ENCODE measurements around the gene COL25A1. TPM values are rescaled to one million over a fixed set of nuclear protein-coding genes. Genes with fewer than 3 reads are reported as not detected.

COL25A1 gene
- total and polyA plus RNA-seq, 2 experiments from 2014 or later = 0.28 to 1.9 TPM

GRCh38 chr4:109248322-109248900 is 54.0 kb downstream of the COL25A1 start:
- no peak overlapping the region for H3K27ac ChIP-seq
- H2AFZ ChIP-seq = no peak overlapping the region
- no peaks in the 10 kb centered on the region for H3K36me3 ChIP-seq (replicated peaks; ENCODE audit: insufficient read depth, low read depth)
- no peaks in the 10 kb centered on the region for H4K20me1 ChIP-seq (ENCODE audit: insufficient read depth, poor library complexity, severe bottlenecking)
- no peak overlapping the region for H3K4me2 ChIP-seq
- no peaks in the 10 kb centered on the region for H3K4me1 ChIP-seq (ENCODE audit: insufficient read depth)
- H3K4me3 ChIP-seq = no peak overlapping the region
- TF ChIP-seq CTCF (IDR thresholded peaks at IDR 0.05; ENCODE audit: poor library complexity) = no peak
- no peak for TF ChIP-seq EZH2 (IDR thresholded peaks at IDR 0.05; ENCODE audit: borderline replicate concordance)
- TF ChIP-seq EZH2phosphoT487 (IDR thresholded peaks at IDR 0.05; ENCODE audit: low read depth, severe bottlenecking, unreplicated experiment) = no peak
- DNase-seq (ENCODE audit: low spot score) = no peak
- no peaks in the 10 kb centered on the region for H3K9me2 ChIP-seq (replicated peaks; ENCODE audit: insufficient read depth)
- H3K9me3 ChIP-seq (ENCODE audit: low read depth) = no peaks in the 10 kb centered on the region
- no peaks in the 10 kb centered on the region for H3K79me2 ChIP-seq
- 88% methylated on average over 4 of the region's 4 CpGs for WGBS (ENCODE audit: low lambda C conversion rate, missing lambda C conversion rate)
- no peaks in the 10 kb centered on the region for H3K27me3 ChIP-seq

- Histone ChIP-seq H3K9me3 (ENCODE audit: low read depth) (no peaks in the 10 kb centered on the region), H3K27me3 (no peaks in the 10 kb centered on the region), H3K4me2 (no peak overlapping the region), H3K4me1 (ENCODE audit: insufficient read depth) (no peaks in the 10 kb centered on the region), H4K20me1 (ENCODE audit: insufficient read depth, poor library complexity, severe bottlenecking) (no peaks in the 10 kb centered on the region), H2AFZ (no peak overlapping the region), H3K9me2 (replicated peaks; ENCODE audit: insufficient read depth) (no peaks in the 10 kb centered on the region), H3K27ac (no peak overlapping the region), H3K79me2 (no peaks in the 10 kb centered on the region), H3K36me3 (replicated peaks; ENCODE audit: insufficient read depth, low read depth) (no peaks in the 10 kb centered on the region), H3K4me3 (no peak overlapping the region)
- no peak for TF ChIP-seq EZH2 (IDR thresholded peaks at IDR 0.05; ENCODE audit: borderline replicate concordance)
- TF ChIP-seq EZH2phosphoT487 (IDR thresholded peaks at IDR 0.05; ENCODE audit: low read depth, severe bottlenecking, unreplicated experiment) = no peak
- no peak for TF ChIP-seq CTCF (IDR thresholded peaks at IDR 0.05; ENCODE audit: poor library complexity)
- DNase-seq (ENCODE audit: low spot score) = no peak
- 81% methylated on average over 3 of the region's 3 CpGs for WGBS (ENCODE audit: low lambda C conversion rate, missing lambda C conversion rate)
Observed at GRCh38 chr4:109243871-109244270, 58.6 kb downstream of the COL25A1 start.

DNA sequence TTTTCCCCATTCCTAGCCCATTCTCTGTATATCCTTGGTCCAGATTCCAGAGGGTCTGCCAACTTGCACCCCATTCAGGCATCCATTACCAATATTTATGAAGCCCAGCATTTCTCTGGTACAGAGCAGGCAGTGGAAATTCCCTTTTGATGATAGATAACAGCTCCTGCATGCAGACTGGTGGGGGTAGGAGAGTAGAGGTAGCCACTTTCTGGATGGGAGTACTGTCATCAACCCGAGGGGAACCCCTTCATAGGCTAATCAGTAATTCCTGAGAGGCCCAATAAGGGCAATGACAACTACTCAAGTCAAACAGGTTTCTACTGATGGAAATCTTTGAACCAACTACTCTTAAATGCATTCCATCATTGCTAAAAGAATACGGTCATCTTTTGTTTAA is 63.7 kb downstream of the COL25A1 start:
- TF ChIP-seq CTCF (IDR thresholded peaks at IDR 0.05; ENCODE audit: poor library complexity) = no peak
- TF ChIP-seq EZH2 (IDR thresholded peaks at IDR 0.05; ENCODE audit: borderline replicate concordance) = no peak
- TF ChIP-seq EZH2phosphoT487 (IDR thresholded peaks at IDR 0.05; ENCODE audit: low read depth, severe bottlenecking, unreplicated experiment) = no peak
- 81% methylated on average over 2 of the region's 2 CpGs for WGBS (ENCODE audit: low lambda C conversion rate, missing lambda C conversion rate)
- DNase-seq (ENCODE audit: low spot score) = no peak

More for the DNA sequence above, 63.7 kb downstream of the COL25A1 start:
- Histone ChIP-seq H4K20me1 (ENCODE audit: insufficient read depth, poor library complexity, severe bottlenecking) (no peaks in the 10 kb centered on the region), H3K27me3 (no peaks in the 10 kb centered on the region), H3K9me3 (ENCODE audit: low read depth) (no peaks in the 10 kb centered on the region), H3K4me3 (no peak overlapping the region), H3K27ac (no peak overlapping the region), H3K9me2 (replicated peaks; ENCODE audit: insufficient read depth) (no peaks in the 10 kb centered on the region), H3K4me1 (ENCODE audit: insufficient read depth) (no peaks in the 10 kb centered on the region), H3K36me3 (replicated peaks; ENCODE audit: insufficient read depth, low read depth) (peaks cover 3% of the 10 kb centered on the region), H3K4me2 (no peak overlapping the region), H3K79me2 (no peaks in the 10 kb centered on the region), H2AFZ (no peak overlapping the region)

All from hepatocyte (in vitro differentiated cells).